ENCODE measurements around the gene JPT1.

Gene JPT1

DNA sequence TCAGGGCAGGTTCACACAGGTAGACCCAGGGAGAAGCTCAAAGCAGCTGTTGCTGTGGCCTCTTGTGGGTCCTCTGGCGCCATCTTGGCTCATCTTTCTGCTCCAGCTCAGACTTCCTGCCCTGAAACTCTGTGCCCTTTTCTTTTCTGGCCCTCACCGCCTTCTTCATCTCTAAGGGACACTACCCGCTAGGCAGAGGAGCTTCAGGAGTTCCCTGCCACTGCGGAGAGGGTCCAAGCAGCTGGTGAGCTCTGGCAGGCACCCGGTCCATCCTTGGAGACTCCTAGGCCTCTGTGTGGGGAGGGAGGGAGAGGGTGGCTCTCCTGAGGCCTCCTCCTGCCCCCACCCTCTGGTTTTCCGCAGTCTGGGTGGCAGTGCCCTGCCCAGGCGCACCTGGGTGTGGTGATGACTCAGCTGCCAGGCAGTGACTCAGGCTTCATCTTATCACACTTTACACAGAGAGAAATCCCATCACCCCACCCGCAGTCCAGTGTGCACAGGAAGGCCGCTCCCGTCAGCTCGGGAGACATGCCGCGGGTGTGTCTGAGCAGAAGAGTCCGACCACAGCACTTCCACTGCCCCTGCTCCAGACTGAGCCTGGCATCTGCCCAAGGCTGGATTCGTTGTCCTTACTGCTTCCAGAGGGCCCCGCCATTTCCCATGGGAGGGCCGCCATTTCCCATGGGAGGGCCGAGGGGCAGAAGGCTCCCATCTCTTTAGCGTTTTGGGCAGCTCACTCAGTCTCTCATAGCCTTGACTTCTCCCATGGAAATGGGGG, 30.1 kb downstream of the JPT1 start:
- H3K4me3 ChIP-seq (ENCODE audit: low read depth in 1 of 2, low read length in 2 of 2): peak overlapping the region; percentile 33 to 53
- peaks cover 30 to 33% of the 10 kb centered on the region in 2 donors for H3K4me1 ChIP-seq (ENCODE audit: control insufficient read depth in 1 of 2, insufficient read depth in 2 of 2, low read length in 2 of 2)
- H3K9me3 ChIP-seq (ENCODE audit: control insufficient read depth in 1 of 2, low read length in 2 of 2): no peaks in the 10 kb centered on the region
- H3K27ac ChIP-seq (ENCODE audit: low read depth, low read length): peak overlapping the region; percentile 89
- no peaks in the 10 kb centered on the region for H3K27me3 ChIP-seq (ENCODE audit: control insufficient read depth in 1 of 2, insufficient read depth in 2 of 2, low read length in 2 of 2)
- H3K9ac ChIP-seq (ENCODE audit: low read depth in 1 of 2, low read length in 2 of 2): peak overlapping the region; percentile 66 to 68
- peaks cover 3 to 12% of the 10 kb centered on the region in 2 donors for H3K36me3 ChIP-seq (ENCODE audit: control insufficient read depth in 1 of 2, insufficient read depth in 2 of 2, low read length in 2 of 2)

DNA sequence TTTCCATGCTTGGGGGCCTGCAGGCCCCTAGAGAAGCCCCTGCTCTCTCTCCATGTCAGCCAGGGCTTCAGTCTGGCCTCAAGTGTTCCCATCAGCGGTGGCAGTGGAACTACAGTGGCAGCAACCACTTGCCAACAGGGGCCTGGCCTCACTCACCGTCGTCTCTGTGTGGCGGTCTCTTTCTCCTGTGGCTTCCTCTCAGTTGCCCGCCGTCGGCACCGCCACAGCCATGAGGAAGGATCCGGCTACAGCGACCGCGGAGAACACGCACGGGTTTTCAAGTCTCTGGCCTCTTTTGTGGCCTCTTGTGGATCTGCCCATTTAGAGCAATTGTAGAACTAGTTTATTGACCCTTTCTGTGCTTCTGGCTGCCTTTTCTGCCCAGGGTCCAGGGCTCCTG, 36.0 kb downstream of the JPT1 start:
- Histone ChIP-seq H3K27ac (ENCODE audit: low read depth, low read length) (peak overlapping the region; percentile 64), H3K27me3 (ENCODE audit: control insufficient read depth in 1 of 2, insufficient read depth in 2 of 2, low read length in 2 of 2) (no peaks in the 10 kb centered on the region), H3K4me1 (ENCODE audit: control insufficient read depth in 1 of 2, insufficient read depth in 2 of 2, low read length in 2 of 2) (peaks cover 25 to 29% of the 10 kb centered on the region in 2 donors), H3K4me3 (ENCODE audit: low read depth in 1 of 2, low read length in 2 of 2) (no peak overlapping the region), H3K9me3 (ENCODE audit: control insufficient read depth in 1 of 2, low read length in 2 of 2) (no peaks in the 10 kb centered on the region), H3K9ac (ENCODE audit: low read depth in 1 of 2, low read length in 2 of 2) (peak overlapping the region in 1 of 2 donors; percentile 45), H3K36me3 (ENCODE audit: control insufficient read depth in 1 of 2, insufficient read depth in 2 of 2, low read length in 2 of 2) (peaks cover 4 to 21% of the 10 kb centered on the region in 2 donors)

- Histone ChIP-seq H3K36me3 (ENCODE audit: control insufficient read depth in 1 of 2, insufficient read depth in 2 of 2, low read length in 2 of 2) (peaks cover 4 to 21% of the 10 kb centered on the region in 2 donors), H3K9ac (ENCODE audit: low read depth in 1 of 2, low read length in 2 of 2) (no peak overlapping the region), H3K4me3 (ENCODE audit: low read depth in 1 of 2, low read length in 2 of 2) (no peak overlapping the region), H3K9me3 (ENCODE audit: control insufficient read depth in 1 of 2, low read length in 2 of 2) (no peaks in the 10 kb centered on the region), H3K27ac (ENCODE audit: low read depth, low read length) (no peak overlapping the region), H3K27me3 (ENCODE audit: control insufficient read depth in 1 of 2, insufficient read depth in 2 of 2, low read length in 2 of 2) (no peaks in the 10 kb centered on the region), H3K4me1 (ENCODE audit: control insufficient read depth in 1 of 2, insufficient read depth in 2 of 2, low read length in 2 of 2) (peaks cover 25 to 29% of the 10 kb centered on the region in 2 donors)
These were observed 37.6 kb downstream of the JPT1 start for GRCh38 chr17:75116737-75117136.

GRCh38 chr17:75115555-75115954, 38.8 kb downstream of the JPT1 start:
- Histone ChIP-seq H3K4me1 (ENCODE audit: control insufficient read depth in 1 of 2, insufficient read depth in 2 of 2, low read length in 2 of 2) (peaks cover 31 to 35% of the 10 kb centered on the region in 2 donors), H3K27ac (ENCODE audit: low read depth, low read length) (no peak overlapping the region), H3K4me3 (ENCODE audit: low read depth in 1 of 2, low read length in 2 of 2) (no peak overlapping the region), H3K27me3 (ENCODE audit: control insufficient read depth in 1 of 2, insufficient read depth in 2 of 2, low read length in 2 of 2) (no peaks in the 10 kb centered on the region), H3K36me3 (ENCODE audit: control insufficient read depth in 1 of 2, insufficient read depth in 2 of 2, low read length in 2 of 2) (peaks cover 4 to 16% of the 10 kb centered on the region in 2 donors), H3K9ac (ENCODE audit: low read depth in 1 of 2, low read length in 2 of 2) (no peak overlapping the region), H3K9me3 (ENCODE audit: control insufficient read depth in 1 of 2, low read length in 2 of 2) (no peaks in the 10 kb centered on the region)

GRCh38 chr17:75114552-75115314, 39.6 kb downstream of the JPT1 start:
- peak overlapping the region; percentile 35 to 92 for H3K9ac ChIP-seq (ENCODE audit: low read depth in 1 of 2, low read length in 2 of 2)
- peaks cover 4 to 16% of the 10 kb centered on the region in 2 donors for H3K36me3 ChIP-seq (ENCODE audit: control insufficient read depth in 1 of 2, insufficient read depth in 2 of 2, low read length in 2 of 2)
- peak overlapping the region; percentile 78 for H3K27ac ChIP-seq (ENCODE audit: low read depth, low read length)
- peak overlapping the region; percentile 66 to 84 for H3K4me3 ChIP-seq (ENCODE audit: low read depth in 1 of 2, low read length in 2 of 2)
- H3K4me1 ChIP-seq (ENCODE audit: control insufficient read depth in 1 of 2, insufficient read depth in 2 of 2, low read length in 2 of 2): peaks cover 34 to 36% of the 10 kb centered on the region in 2 donors
- H3K27me3 ChIP-seq (ENCODE audit: control insufficient read depth in 1 of 2, insufficient read depth in 2 of 2, low read length in 2 of 2): no peaks in the 10 kb centered on the region
- H3K9me3 ChIP-seq (ENCODE audit: control insufficient read depth in 1 of 2, low read length in 2 of 2): no peaks in the 10 kb centered on the region

- Histone ChIP-seq H3K9me3 (ENCODE audit: control insufficient read depth in 1 of 2, low read length in 2 of 2) (no peaks in the 10 kb centered on the region), H3K27me3 (ENCODE audit: control insufficient read depth in 1 of 2, insufficient read depth in 2 of 2, low read length in 2 of 2) (no peaks in the 10 kb centered on the region), H3K27ac (ENCODE audit: low read depth, low read length) (peak overlapping the region; percentile 78), H3K4me1 (ENCODE audit: control insufficient read depth in 1 of 2, insufficient read depth in 2 of 2, low read length in 2 of 2) (peaks cover 29 to 37% of the 10 kb centered on the region in 2 donors), H3K4me3 (ENCODE audit: low read depth in 1 of 2, low read length in 2 of 2) (peak overlapping the region; percentile 66 to 84), H3K9ac (ENCODE audit: low read depth in 1 of 2, low read length in 2 of 2) (peak overlapping the region; percentile 35 to 92), H3K36me3 (ENCODE audit: control insufficient read depth in 1 of 2, insufficient read depth in 2 of 2, low read length in 2 of 2) (peaks cover 4 to 16% of the 10 kb centered on the region in 2 donors)
These were observed 40.3 kb downstream of the JPT1 start for GRCh38 chr17:75113798-75114551.

- H3K4me3 ChIP-seq (ENCODE audit: low read depth in 1 of 2, low read length in 2 of 2): no peak overlapping the region
- no peak overlapping the region for H3K9ac ChIP-seq (ENCODE audit: low read depth in 1 of 2, low read length in 2 of 2)
- no peak overlapping the region for H3K27ac ChIP-seq (ENCODE audit: low read depth, low read length)
- H3K27me3 ChIP-seq (ENCODE audit: control insufficient read depth in 1 of 2, insufficient read depth in 2 of 2, low read length in 2 of 2): no peaks in the 10 kb centered on the region
- H3K36me3 ChIP-seq (ENCODE audit: control insufficient read depth in 1 of 2, insufficient read depth in 2 of 2, low read length in 2 of 2): peaks cover 4 to 11% of the 10 kb centered on the region in 2 donors
- no peaks in the 10 kb centered on the region for H3K9me3 ChIP-seq (ENCODE audit: control insufficient read depth in 1 of 2, low read length in 2 of 2)
- H3K4me1 ChIP-seq (ENCODE audit: control insufficient read depth in 1 of 2, insufficient read depth in 2 of 2, low read length in 2 of 2): peaks cover 21 to 32% of the 10 kb centered on the region in 2 donors
These were observed 42.5 kb downstream of the JPT1 start for GRCh38 chr17:75111777-75112335.

DNA sequence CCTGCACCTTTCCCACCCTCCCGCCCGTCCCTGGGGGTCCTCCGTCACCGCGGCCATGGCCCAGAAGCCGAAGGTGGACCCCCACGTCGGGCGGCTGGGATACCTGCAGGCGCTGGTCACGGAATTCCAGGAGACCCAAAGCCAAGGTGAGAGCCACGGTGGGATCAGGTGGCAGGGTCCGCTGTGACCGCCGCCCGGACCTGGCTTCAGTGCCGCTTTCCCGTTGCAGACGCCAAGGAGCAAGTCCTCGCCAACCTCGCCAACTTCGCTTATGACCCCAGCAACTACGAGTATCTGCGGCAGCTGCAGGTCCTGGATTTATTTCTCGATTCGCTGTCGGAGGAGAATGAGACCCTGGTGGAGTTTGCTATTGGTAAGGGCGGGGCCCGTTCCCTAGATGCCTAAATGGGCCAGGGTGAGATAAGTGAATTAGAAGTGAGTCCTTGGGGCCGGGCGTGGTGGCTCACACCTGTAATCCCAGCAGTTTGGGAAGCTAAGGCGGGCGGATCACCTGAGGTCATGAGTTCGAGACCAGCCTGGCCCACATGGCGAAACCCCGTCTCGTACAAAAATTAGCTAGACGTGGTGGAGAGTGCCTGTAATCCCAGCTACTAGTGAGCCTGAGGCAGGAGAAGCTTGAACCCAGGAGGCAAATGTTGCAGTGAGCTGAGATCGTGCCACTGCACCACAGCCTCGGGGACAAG, 43.9 kb downstream of the JPT1 start:
- no peak overlapping the region for H3K27ac ChIP-seq (ENCODE audit: low read depth, low read length)
- peaks cover under 1 to 4% of the 10 kb centered on the region in 2 donors for H3K36me3 ChIP-seq (ENCODE audit: control insufficient read depth in 1 of 2, insufficient read depth in 2 of 2, low read length in 2 of 2)
- no peaks in the 10 kb centered on the region for H3K9me3 ChIP-seq (ENCODE audit: control insufficient read depth in 1 of 2, low read length in 2 of 2)
- H3K4me3 ChIP-seq (ENCODE audit: low read depth in 1 of 2, low read length in 2 of 2): peak overlapping the region; percentile 86 to 94
- peaks cover 21 to 28% of the 10 kb centered on the region in 2 donors for H3K4me1 ChIP-seq (ENCODE audit: control insufficient read depth in 1 of 2, insufficient read depth in 2 of 2, low read length in 2 of 2)
- H3K9ac ChIP-seq (ENCODE audit: low read depth in 1 of 2, low read length in 2 of 2): peak overlapping the region; percentile 78 to 80
- no peaks in the 10 kb centered on the region for H3K27me3 ChIP-seq (ENCODE audit: control insufficient read depth in 1 of 2, insufficient read depth in 2 of 2, low read length in 2 of 2)

Data from duodenal mucosa (tissue), 2 donors.